Psoas muscle (tissue), 8 donors: ENCODE data around the gene CELA3B. TPM values are rescaled to one million over a fixed set of nuclear protein-coding genes. Genes with fewer than 3 reads are reported as not detected.

Experiments
- ATAC-seq, 4 donors: fragments of 200-7000 bp; cut with Tn5 transposase; one replicate each; pipeline ENCODE4 v1.9.1; 2020; ENCODE audit warnings: moderate library complexity in 3 of 4, mild to moderate bottlenecking in 2 of 4
- DNase-seq, 2 donors: peaks; one replicate each; pipeline ENCODE4 v3.0.0-alpha.2; 2020
- H3K27ac ChIP-seq: fragments of 200-600 bp; one replicate; pipeline ENCODE4 v1.8.0; 2022
- H3K27me3 ChIP-seq, 3 donors: fragments of 200-600 bp in 1 of 3; one replicate each; pipeline versions ENCODE4 v1.6.1 to v1.8.0; 2013 to 2022; ENCODE audit warnings: low read length in 2 of 3, mild to moderate bottlenecking in 2 of 3, moderate library complexity in 1 of 3; ENCODE audit not compliant: insufficient read depth in 3 of 3
- H3K36me3 ChIP-seq, 2 donors: fragments of 200-600 bp in 1 of 2; one replicate each; pipeline versions ENCODE4 v1.6.1 to v1.8.0; 2013 to 2022; ENCODE audit warnings: low read depth in 1 of 2, mild to moderate bottlenecking in 1 of 2, moderate library complexity in 1 of 2; ENCODE audit not compliant: insufficient read depth in 1 of 2
- H3K4me1 ChIP-seq: fragments of 200-600 bp; one replicate; pipeline ENCODE4 v1.8.0; 2022
- H3K4me3 ChIP-seq: fragments of 200-600 bp; one replicate; pipeline ENCODE4 v1.8.0; 2022; ENCODE audit warnings: mild to moderate bottlenecking
- H3K9me3 ChIP-seq: fragments of 200-600 bp; one replicate; pipeline ENCODE4 v1.8.0; 2022
- CTCF ChIP-seq: fragments of 200-600 bp; IDR thresholded peaks from one replicate; pipeline ENCODE4 v1.8.0; 2022; ENCODE audit warnings: antibody characterized with exemption
- WGBS, 3 donors: extraction: QIAGEN DNeasy Blood & Tissue Kit; methylation state at CpG; one replicate each; pipeline versions ENCODE4 v1.1.6 to v1.1.7; 2013; 5-methylcytosine and 5-hydroxymethylcytosine counted together
- intact Hi-C, 2 donors: fragments of 100-400 bp; cut with DNase I; formaldehyde crosslinking; loops; one replicate each; pipeline versions ENCODE4 v1.11.0 to v1.14.2; 2022
- polyA plus RNA-seq, 3 donors: library from polyadenylated mRNA; stranded (reverse); fragments of 200-250 nt; gene quantifications; one replicate each; pipeline ENCODE4 v1.2.3, GENCODE V29; 2013
- total RNA-seq, 4 donors: library from RNA; stranded (reverse); fragmentation: NEBNext Ultra II Directional in 2 of 4; extraction: Animal tissue kit (Norgen Biotek cat#: 25700) in 2 of 4; gene quantifications; one replicate each; pipeline versions ENCODE4 v1.2.1 to v1.2.4, GENCODE V29; 2021 to 2023
- donor health status: healthy with polysubstance abuse.
- donor health status: DM: no; HTN: no; CAD: no; lungs with moderate emphysema.
- donor health status: Bipolar disorder and iron deficiency.
- donor health status: healthy.
- donor health status: DM: yes; HTN: yes; CAD: no.
- donor health status: DM: no; HTN: no; CAD: no.
- donor health status: DM: no; HTN: no; CAD: no.
- donor health status: DM: yes; HTN: yes; CAD: no.

CELA3B gene
- total and polyA plus RNA-seq, 7 donors: 0.09 to 1.7 (median 0.42) TPM; not detected in 2

DNA sequence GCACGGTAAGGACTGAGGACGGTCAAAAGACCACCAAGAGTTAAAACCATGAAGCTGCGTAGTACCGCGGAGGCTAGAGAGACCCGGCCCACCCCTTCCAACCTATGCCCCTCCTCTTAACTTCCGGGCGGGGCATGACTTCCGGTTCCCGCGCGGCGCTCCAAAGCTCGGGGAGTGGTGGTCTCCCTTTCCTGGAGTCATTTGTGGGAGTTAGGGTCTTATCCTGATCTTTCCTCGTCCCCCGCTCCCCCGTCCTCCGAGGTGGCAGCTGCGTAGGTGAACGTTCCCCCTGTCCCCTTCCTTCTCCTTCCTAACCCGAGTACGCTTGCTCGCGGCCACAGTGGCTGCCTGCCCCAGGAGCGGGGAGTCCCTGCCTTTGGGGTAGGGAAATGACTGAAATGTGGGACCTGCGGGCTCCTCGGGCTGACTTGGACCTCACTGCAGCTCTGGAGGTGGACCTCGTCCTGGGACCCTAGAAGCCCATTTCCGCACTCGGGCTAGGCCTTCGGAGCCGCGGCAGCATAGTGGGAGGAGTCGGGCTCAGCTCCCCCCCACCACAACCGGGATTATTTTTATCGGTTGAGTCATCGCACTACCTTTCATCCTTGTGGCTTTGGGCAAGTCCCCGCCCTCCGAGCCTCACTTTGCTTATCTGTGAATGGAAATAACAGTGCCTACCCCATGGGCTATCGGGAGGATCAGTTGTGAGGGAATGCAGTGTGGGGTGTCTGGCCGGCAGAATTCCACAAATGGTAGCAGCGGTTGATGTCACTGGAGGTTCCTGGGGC, 48.7 kb downstream of the CELA3B start:
- Histone ChIP-seq H3K36me3 (no peaks in the 10 kb centered on the region), H3K9me3 (no peaks in the 10 kb centered on the region), H3K4me3 (peak overlapping the region; percentile 74), H3K27me3 (no peaks in the 10 kb centered on the region), H3K27ac (peak overlapping the region; percentile 96), H3K4me1 (peaks cover 11% of the 10 kb centered on the region)
- intact Hi-C loops: loop anchor here in 1 of 2 donors (2.0 kb wide), 1 partner anchor 27 kb away; the partner anchor contains the start of gene CDC42
- DNase-seq (peak; percentile 87 to 90), ATAC-seq (peak; percentile 95 to 97 (median 96))
- 0 to 1% (median 0%) methylated on average over 41 to 42 of the region's 42 CpGs for WGBS, 3 donors
- no peak for TF ChIP-seq CTCF

DNA sequence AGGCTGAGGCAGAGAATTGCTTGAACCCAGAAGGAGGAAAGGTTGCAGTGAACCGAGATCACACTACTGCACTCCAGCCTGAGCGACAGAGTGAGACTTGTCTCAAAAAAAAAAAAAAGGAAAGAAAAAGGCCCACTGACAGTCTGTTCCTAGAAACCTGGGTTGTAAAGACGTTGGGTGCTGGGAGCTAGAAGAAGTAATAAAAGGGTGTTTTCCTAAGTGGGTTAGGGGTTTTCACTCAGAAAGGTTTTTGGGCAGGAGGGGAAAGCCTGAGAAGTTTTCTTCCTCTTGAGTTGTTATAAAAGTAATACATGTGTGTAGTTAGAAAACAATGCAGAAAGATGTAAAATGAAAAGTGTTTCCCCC, 50.1 kb downstream of the CELA3B start:
- 80 to 83% (median 82%) methylated on average over 3 of the region's 3 CpGs for WGBS, 3 donors
- H3K4me1 ChIP-seq: peaks cover 11% of the 10 kb centered on the region
- TF ChIP-seq CTCF: no peak
- no peak for ATAC-seq
- H3K9me3 ChIP-seq: no peaks in the 10 kb centered on the region
- no peaks in the 10 kb centered on the region for H3K36me3 ChIP-seq
- H3K4me3 ChIP-seq: no peak overlapping the region
- no peak for DNase-seq
- intact Hi-C loops: no loop called here
- H3K27me3 ChIP-seq: no peaks in the 10 kb centered on the region
- H3K27ac ChIP-seq: no peak overlapping the region

GRCh38 chr1:22030057-22030456, 53.2 kb downstream of the CELA3B start:
- ATAC-seq: no peak
- Histone ChIP-seq H3K27ac (no peak overlapping the region), H3K36me3 (no peaks in the 10 kb centered on the region), H3K4me3 (no peak overlapping the region), H3K27me3 (no peaks in the 10 kb centered on the region), H3K9me3 (no peaks in the 10 kb centered on the region), H3K4me1 (peaks cover 3% of the 10 kb centered on the region)
- no peak for TF ChIP-seq CTCF
- DNase-seq: no peak
- 82 to 83% (median 83%) methylated on average over 4 of the region's 4 CpGs for WGBS, 3 donors
- intact Hi-C loops: no loop called here

DNA sequence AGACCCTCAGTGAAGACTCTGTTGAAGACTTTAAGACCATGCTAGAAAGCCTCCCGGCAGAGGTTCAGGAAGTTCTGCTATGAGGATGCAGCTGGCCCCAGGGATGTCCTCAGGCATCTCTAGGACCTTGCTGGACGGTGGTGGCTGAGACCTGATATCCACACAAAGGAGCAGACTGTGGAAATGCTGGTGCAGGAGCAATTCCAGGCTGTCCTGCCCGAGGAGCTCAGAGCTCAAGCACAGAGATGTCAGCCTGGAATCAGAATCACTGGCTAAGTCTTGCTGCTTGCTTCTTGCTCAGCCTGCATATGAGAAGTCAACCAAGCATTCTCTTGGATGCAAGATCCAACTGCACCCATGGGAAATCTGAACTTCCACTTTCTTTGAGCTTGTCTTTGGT, 53.7 kb downstream of the CELA3B start:
- WGBS, 3 donors: 52 to 63% (median 57%) methylated on average over 3 of the region's 3 CpGs
- DNase-seq (no peak), ATAC-seq (no peak)
- no peaks in the 10 kb centered on the region for H3K9me3 ChIP-seq
- no peaks in the 10 kb centered on the region for H3K36me3 ChIP-seq
- H3K27ac ChIP-seq: no peak overlapping the region
- no peak for TF ChIP-seq CTCF
- H3K27me3 ChIP-seq: no peaks in the 10 kb centered on the region
- intact Hi-C loops: no loop called here
- H3K4me1 ChIP-seq: peaks cover 3% of the 10 kb centered on the region
- no peak overlapping the region for H3K4me3 ChIP-seq
